ENCODE data around the gene CDH2. TPM values are rescaled to one million over a fixed set of nuclear protein-coding genes. Genes with fewer than 3 reads are reported as not detected.
A peak's percentile ranks its signal among the peaks of the same experiment; 100 is the strongest.

Gene CDH2
- total and polyA plus RNA-seq, 9 donors, result 3.3 to 10.0 (median 6.1) TPM

DNA sequence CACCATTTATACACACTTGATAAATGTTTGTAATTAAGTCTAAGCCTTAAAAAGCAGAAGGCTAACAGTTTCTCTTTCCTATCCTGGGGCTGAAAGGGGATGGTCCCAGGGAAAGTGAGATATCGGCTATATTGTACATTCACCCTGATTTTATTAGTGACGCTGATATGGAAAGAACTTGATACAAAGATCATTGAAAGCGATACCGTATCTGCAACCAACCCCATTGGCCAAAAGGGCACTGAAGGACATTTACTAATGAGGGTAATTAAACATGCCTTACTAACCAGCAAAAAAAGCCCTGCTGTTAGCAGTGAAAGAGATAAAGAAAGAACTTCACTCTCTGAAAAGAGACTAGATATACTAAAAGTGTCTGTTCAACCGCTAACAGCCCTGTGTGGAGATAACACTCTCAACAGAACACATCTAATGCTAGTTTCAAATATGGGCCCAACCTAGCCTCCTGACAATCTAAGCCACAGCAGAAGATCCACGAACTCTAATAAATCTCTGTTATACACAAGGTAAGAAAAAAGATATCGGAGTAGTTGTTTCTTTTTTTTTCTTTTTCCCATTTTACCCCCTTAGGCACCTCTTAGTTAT lies 200.0 kb downstream of the CDH2 start:
- WGBS (ENCODE audit: insufficient coverage), result no CpG with 5 or more reads among the region's 7 CpGs
- no peak overlapping the region for H3K27ac ChIP-seq (ENCODE audit: low read length)

GRCh38 chr18:27970321-27970720 lies 206.6 kb downstream of the CDH2 start:
- no peaks in the 10 kb centered on the region for H3K36me3 ChIP-seq (ENCODE audit: control insufficient read depth, insufficient read depth, low read length)

More for the DNA sequence above, 200.0 kb downstream of the CDH2 start:
- DNase-seq, result no peak
- Histone ChIP-seq H3K4me3 (ENCODE audit: low read length) (no peak overlapping the region), H3K9me3 (replicated peaks; ENCODE audit: control insufficient read depth, low read depth, low read length) (no peaks in the 10 kb centered on the region), H3K4me1 (ENCODE audit: control insufficient read depth, insufficient read depth, low read length) (no peaks in the 10 kb centered on the region), H3K36me3 (ENCODE audit: control insufficient read depth, insufficient read depth, low read length) (no peaks in the 10 kb centered on the region), H3K27me3 (ENCODE audit: control insufficient read depth, insufficient read depth, low read length) (no peaks in the 10 kb centered on the region)

GRCh38 chr18:27969206-27969605 lies 207.7 kb downstream of the CDH2 start:
- Histone ChIP-seq H3K4me3 (ENCODE audit: low read length) (no peak overlapping the region), H3K4me1 (ENCODE audit: control insufficient read depth, insufficient read depth, low read length) (no peaks in the 10 kb centered on the region), H3K36me3 (ENCODE audit: control insufficient read depth, insufficient read depth, low read length) (no peaks in the 10 kb centered on the region), H3K9me3 (replicated peaks; ENCODE audit: control insufficient read depth, low read depth, low read length) (no peaks in the 10 kb centered on the region), H3K27me3 (ENCODE audit: control insufficient read depth, insufficient read depth, low read length) (no peaks in the 10 kb centered on the region), H3K27ac (ENCODE audit: low read length) (no peak overlapping the region)
- WGBS (ENCODE audit: insufficient coverage), result no CpG with 5 or more reads among the region's 1 CpG
- DNase-seq, result no peak

More at GRCh38 chr18:27970321-27970720, 206.6 kb downstream of the CDH2 start:
- no peaks in the 10 kb centered on the region for H3K9me3 ChIP-seq (replicated peaks; ENCODE audit: control insufficient read depth, low read depth, low read length)
- no peak for DNase-seq
- no peaks in the 10 kb centered on the region for H3K27me3 ChIP-seq (ENCODE audit: control insufficient read depth, insufficient read depth, low read length)
- WGBS (ENCODE audit: insufficient coverage), result no CpG with 5 or more reads among the region's 1 CpG
- H3K4me1 ChIP-seq (ENCODE audit: control insufficient read depth, insufficient read depth, low read length), result no peaks in the 10 kb centered on the region
- H3K27ac ChIP-seq (ENCODE audit: low read length), result no peak overlapping the region
- no peak overlapping the region for H3K4me3 ChIP-seq (ENCODE audit: low read length)

DNA sequence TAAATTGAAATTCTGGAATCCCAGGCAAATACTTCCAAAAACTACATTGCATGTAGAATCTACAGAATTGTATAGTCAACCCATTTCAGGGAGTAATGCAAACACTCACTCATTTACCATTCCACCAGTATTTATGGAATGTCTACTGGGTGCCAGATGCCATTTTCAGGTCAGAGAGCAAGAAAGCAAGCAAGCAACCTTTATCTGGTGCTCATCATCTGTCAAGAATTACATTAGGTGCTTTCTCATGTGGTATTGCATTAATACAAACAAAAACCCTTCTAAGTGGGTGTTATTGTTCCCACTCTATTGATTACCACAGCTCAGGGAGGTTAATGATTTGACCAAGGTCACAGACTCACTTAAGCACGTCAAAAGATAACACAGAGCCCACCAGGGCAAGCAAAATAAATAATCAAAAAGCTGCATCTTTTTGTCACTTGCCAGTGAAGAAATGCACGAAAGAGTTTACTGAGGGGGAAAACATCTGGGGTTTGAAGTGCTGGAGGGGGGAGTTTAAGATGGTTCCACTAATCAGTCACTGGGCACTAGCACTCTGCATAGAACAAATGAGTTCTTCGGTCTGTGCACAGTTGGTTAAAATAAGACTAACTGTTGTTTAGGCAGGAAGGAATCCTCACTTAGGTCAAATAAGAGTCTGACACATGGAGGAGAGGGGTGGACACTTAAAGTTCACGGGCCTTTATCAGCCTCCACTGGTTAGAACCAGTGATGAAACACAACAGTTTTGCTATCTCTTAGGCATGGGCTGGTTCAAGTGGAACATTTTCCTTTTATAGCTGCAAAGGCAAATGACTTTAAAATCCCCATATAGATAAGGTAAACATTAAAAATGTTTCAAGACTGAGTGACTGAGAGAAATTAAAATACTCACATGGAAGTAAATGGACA lies 208.8 kb downstream of the CDH2 start:
- H3K27me3 ChIP-seq (ENCODE audit: control insufficient read depth, insufficient read depth, low read length), result no peaks in the 10 kb centered on the region
- no peak overlapping the region for H3K4me3 ChIP-seq (ENCODE audit: low read length)
- 50% methylated on average over 1 of the region's 4 CpGs for WGBS (ENCODE audit: insufficient coverage)
- no peaks in the 10 kb centered on the region for H3K9me3 ChIP-seq (replicated peaks; ENCODE audit: control insufficient read depth, low read depth, low read length)
- no peak overlapping the region for H3K27ac ChIP-seq (ENCODE audit: low read length)
- no peaks in the 10 kb centered on the region for H3K4me1 ChIP-seq (ENCODE audit: control insufficient read depth, insufficient read depth, low read length)
- no peak for DNase-seq
- H3K36me3 ChIP-seq (ENCODE audit: control insufficient read depth, insufficient read depth, low read length), result no peaks in the 10 kb centered on the region

GRCh38 chr18:27966881-27967280 lies 210.0 kb downstream of the CDH2 start:
- DNase-seq, result no peak
- no peaks in the 10 kb centered on the region for H3K4me1 ChIP-seq (ENCODE audit: control insufficient read depth, insufficient read depth, low read length)
- no peaks in the 10 kb centered on the region for H3K36me3 ChIP-seq (ENCODE audit: control insufficient read depth, insufficient read depth, low read length)
- no peaks in the 10 kb centered on the region for H3K27me3 ChIP-seq (ENCODE audit: control insufficient read depth, insufficient read depth, low read length)
- WGBS (ENCODE audit: insufficient coverage), result no CpG with 5 or more reads among the region's 4 CpGs
- no peak overlapping the region for H3K27ac ChIP-seq (ENCODE audit: low read length)
- H3K9me3 ChIP-seq (replicated peaks; ENCODE audit: control insufficient read depth, low read depth, low read length), result no peaks in the 10 kb centered on the region
- H3K4me3 ChIP-seq (ENCODE audit: low read length), result no peak overlapping the region

DNA sequence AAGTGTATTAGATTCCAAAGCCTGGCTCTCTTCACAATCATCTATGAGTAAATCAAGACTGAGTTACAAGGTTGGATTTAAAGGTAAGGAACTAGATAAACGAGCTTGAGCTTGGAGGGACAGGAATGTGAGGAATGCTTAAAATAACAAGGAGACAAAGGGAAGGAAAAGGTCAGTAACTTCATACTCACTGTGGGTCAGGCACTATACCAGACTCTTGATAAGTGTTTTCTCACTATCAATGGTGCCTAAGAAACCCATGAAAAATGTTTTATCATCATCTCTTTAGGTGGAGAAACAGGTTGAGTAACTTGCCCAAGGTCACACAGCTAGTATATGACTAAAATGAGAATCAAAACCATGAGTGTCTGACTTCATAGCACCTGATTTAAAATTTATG lies 212.1 kb downstream of the CDH2 start:
- no peak overlapping the region for H3K4me3 ChIP-seq (ENCODE audit: low read length)
- H3K4me1 ChIP-seq (ENCODE audit: control insufficient read depth, insufficient read depth, low read length), result no peaks in the 10 kb centered on the region
- no peaks in the 10 kb centered on the region for H3K27me3 ChIP-seq (ENCODE audit: control insufficient read depth, insufficient read depth, low read length)
- H3K36me3 ChIP-seq (ENCODE audit: control insufficient read depth, insufficient read depth, low read length), result no peaks in the 10 kb centered on the region
- no peak for DNase-seq
- H3K27ac ChIP-seq (ENCODE audit: low read length), result no peak overlapping the region
- WGBS (ENCODE audit: insufficient coverage), result no CpG with 5 or more reads among the region's 1 CpG
- no peaks in the 10 kb centered on the region for H3K9me3 ChIP-seq (replicated peaks; ENCODE audit: control insufficient read depth, low read depth, low read length)

- Histone ChIP-seq H3K9me3 (replicated peaks; ENCODE audit: control insufficient read depth, low read depth, low read length) (no peaks in the 10 kb centered on the region), H3K4me1 (ENCODE audit: control insufficient read depth, insufficient read depth, low read length) (no peaks in the 10 kb centered on the region), H3K4me3 (ENCODE audit: low read length) (no peak overlapping the region), H3K27ac (ENCODE audit: low read length) (no peak overlapping the region), H3K36me3 (ENCODE audit: control insufficient read depth, insufficient read depth, low read length) (no peaks in the 10 kb centered on the region), H3K27me3 (ENCODE audit: control insufficient read depth, insufficient read depth, low read length) (no peaks in the 10 kb centered on the region)
- DNase-seq, result no peak
These were observed 217.8 kb downstream of the CDH2 start for GRCh38 chr18:27959101-27959500.

DNA sequence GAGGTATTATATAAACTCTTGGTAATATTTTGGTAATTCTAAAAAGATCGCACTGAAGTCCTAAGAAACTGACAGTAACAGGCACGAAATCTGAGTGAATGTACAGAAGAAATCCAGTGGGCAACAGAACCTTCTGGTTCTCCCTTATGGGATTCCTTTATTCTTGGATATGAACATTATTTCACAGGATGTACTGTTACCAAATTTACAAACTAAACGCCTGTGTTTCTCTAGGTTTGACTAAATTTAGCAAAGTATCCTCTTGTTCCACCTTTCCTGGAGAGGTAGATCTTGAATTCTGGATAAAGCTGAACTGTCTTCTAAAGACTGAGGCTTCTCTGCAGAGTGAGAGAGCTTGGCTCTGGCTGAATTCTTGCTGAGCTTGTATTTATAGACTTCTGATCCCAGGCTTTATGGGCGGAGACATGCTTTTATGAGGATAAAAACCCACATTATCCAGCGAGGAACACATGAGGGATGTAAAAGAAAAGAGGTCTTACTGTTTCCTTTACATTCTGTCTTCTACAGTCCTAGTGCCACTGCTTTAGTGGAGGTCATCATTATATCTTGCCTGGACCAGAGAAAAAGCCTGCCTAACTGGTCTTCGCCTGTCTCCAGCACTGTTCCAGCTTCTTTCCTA lies 220.8 kb downstream of the CDH2 start:
- H3K4me3 ChIP-seq (ENCODE audit: low read length), result no peak overlapping the region
- no peaks in the 10 kb centered on the region for H3K36me3 ChIP-seq (ENCODE audit: control insufficient read depth, insufficient read depth, low read length)
- DNase-seq, result peak; percentile 18
- H3K27me3 ChIP-seq (ENCODE audit: control insufficient read depth, insufficient read depth, low read length), result no peaks in the 10 kb centered on the region
- H3K27ac ChIP-seq (ENCODE audit: low read length), result no peak overlapping the region
- WGBS (ENCODE audit: insufficient coverage), result 67% methylated on average over 1 of the region's 6 CpGs
- no peaks in the 10 kb centered on the region for H3K4me1 ChIP-seq (ENCODE audit: control insufficient read depth, insufficient read depth, low read length)
- H3K9me3 ChIP-seq (replicated peaks; ENCODE audit: control insufficient read depth, low read depth, low read length), result no peaks in the 10 kb centered on the region

- Histone ChIP-seq H3K4me1 (ENCODE audit: control insufficient read depth, insufficient read depth, low read length) (no peaks in the 10 kb centered on the region), H3K4me3 (ENCODE audit: low read length) (no peak overlapping the region), H3K36me3 (ENCODE audit: control insufficient read depth, insufficient read depth, low read length) (no peaks in the 10 kb centered on the region), H3K9me3 (replicated peaks; ENCODE audit: control insufficient read depth, low read depth, low read length) (no peaks in the 10 kb centered on the region), H3K27ac (ENCODE audit: low read length) (no peak overlapping the region), H3K27me3 (ENCODE audit: control insufficient read depth, insufficient read depth, low read length) (no peaks in the 10 kb centered on the region)
- no CpG with 5 or more reads among the region's 3 CpGs for WGBS (ENCODE audit: insufficient coverage)
- DNase-seq, result no peak
These were observed 222.7 kb downstream of the CDH2 start for GRCh38 chr18:27954226-27954625.

- H3K4me3 ChIP-seq (ENCODE audit: low read length), result no peak overlapping the region
- no peaks in the 10 kb centered on the region for H3K4me1 ChIP-seq (ENCODE audit: control insufficient read depth, insufficient read depth, low read length)
- H3K27ac ChIP-seq (ENCODE audit: low read length), result no peak overlapping the region
- no peak for DNase-seq
- H3K27me3 ChIP-seq (ENCODE audit: control insufficient read depth, insufficient read depth, low read length), result no peaks in the 10 kb centered on the region
- no peaks in the 10 kb centered on the region for H3K36me3 ChIP-seq (ENCODE audit: control insufficient read depth, insufficient read depth, low read length)
- H3K9me3 ChIP-seq (replicated peaks; ENCODE audit: control insufficient read depth, low read depth, low read length), result no peaks in the 10 kb centered on the region
These were observed 224.2 kb downstream of the CDH2 start for GRCh38 chr18:27952741-27953140.
